Fibroblast of skin of left quadriceps (primary cell): ENCODE results near the gene INS.
"Not testable (repeated sequence)": the region's sequence is repeated elsewhere in the genome, so short reads cannot be mapped to it uniquely, and the experiment has no call there.

Source experiments
- DNase-seq, 2 experiments: peaks; one replicate each; pipeline ENCODE4 v3.0.0-alpha.2; 2013; ENCODE audit warnings: low read depth in 2 of 2

INS gene

GRCh38 chr11:2132874-2133240 is 28.2 kb downstream of the INS start:
- no peak for DNase-seq

- no peak for DNase-seq
Measured at GRCh38 chr11:2132246-2132645, 28.8 kb downstream of the INS start.

DNA sequence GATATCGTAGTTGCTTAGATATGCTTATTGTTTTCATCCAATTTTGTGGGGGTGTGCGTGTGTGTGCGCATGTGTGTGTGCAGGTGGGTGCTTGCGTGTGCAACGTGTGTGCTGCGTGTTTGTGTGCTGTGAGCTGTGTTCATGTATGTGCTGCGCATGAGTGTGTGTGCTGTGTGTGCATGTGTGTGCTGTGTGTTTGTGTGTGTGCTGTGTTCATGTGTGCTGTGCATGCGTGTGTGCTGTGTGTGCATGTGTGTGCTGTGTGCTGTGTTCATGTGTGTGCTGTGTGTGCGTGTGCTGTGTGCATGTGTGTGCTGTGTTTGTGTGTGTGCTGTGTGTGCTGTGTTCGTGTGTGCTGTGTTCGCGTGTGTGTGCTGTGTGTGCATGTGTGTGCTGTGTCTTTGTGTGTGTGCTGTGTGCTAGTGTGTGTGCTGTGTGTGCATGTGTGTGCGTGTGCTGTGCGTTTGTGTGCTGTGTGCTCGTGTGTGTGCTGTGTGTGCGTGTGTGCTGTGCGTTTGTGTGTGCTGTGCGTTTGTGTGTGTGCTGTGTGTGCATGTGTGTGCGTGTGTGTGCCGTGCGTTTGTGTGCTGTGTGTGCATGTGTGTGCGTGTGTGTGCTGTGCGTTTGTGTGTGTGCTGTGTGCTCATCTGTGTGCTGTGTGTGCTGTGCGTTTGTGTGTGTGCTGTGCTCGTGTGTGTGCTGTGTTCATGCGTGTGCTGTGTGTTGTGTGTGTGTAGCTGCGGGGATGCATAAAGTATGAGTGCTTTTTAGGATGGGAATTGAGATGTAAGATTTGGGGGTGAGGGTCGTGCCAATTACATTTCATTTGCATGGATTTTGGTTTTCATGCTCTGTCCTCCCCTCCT is 29.4 kb downstream of the INS start:
- DNase-seq: no peak

- DNase-seq: no peak
Measured at GRCh38 chr11:2130881-2131352, 30.1 kb downstream of the INS start.

DNA sequence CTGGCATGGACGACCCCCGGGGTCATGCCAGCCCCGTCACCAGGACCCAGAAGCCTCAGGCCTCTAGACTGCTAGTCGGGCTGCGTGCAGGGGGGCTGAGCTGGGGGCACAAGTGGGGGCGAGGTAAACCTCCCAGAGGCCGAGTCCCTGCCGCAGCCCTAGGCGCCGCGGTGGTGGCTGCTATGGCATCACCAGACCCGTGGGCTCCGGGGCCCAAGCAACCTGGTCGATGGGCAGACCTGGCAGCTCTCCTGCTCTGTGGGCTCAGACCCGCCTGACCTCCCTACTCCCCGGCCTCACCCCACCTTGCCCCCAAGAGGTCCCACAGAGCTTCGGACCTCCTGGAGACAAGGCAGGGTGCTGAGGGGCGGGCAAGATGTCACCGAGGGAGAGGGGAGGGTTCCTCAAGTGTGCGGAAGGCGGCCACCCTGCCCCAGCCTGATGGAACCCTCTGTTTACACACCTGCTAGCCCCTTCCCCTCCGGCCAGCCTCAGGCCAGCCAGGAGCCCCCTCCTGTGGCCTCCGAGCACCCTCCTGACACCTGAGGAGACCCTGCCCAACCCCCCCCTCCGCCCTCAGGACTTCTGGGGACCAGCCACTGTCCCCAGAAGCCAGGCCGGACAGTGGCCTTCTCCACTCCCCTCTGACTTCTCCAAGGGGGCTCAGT is 31.2 kb downstream of the INS start:
- DNase-seq: no peak

DNA sequence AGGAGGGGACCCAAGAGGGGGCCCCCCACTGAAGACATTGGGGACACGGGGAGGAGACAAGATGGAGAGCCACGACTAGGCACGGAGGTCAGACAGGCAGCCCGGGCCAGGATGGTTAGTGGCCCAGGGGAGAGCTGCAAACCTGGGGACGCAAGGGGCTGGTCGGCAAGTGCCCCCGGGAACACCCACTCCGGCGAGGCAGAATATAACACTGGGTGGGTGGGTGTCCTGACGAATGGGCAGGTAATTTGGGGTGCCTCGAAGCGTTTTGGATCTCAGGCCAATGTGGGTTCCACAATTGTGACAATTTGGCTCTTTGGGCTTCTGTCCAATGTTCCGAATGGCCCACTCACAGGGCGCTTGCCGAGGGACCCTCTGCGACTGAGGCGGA is 31.7 kb downstream of the INS start:
- no peak for DNase-seq

DNA sequence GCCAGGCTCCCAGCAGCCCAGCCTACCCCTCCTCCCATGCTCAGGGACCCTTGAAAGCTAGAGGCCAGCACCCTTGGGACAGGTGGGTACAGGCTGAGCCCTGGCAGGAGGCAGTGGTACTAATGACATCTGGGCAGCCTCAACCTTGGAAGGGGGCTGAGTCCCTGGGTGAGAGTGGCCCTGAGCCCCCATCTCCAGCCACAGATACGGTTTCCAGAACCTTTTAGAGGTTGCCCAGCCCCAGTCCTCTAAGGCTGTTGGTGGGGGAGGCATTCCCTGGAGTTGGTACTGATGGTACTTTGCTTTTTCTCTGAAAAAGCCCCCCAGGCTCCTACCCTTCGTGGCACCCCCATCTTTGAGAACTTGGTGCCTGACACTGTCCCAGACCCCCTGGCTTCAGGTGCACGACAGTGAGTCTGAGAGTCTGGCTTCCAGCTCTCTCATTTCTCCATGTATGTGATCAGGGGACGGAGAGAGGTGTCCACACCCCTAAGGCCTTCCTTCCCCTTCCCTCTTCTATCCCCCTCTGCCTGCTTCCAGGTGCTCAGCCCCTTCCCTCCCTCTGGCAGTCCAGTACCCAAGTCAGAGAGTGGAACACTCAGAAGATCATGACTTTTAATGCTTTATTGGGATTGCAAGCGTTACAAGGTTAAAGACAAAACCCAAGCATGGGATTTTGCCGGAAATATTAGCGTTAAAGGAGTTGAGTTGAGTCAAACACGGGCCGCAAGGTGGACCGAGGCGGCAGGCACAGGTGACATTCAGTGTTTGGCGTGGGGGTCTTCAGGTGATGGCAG is 32.3 kb downstream of the INS start:
- DNase-seq: no peak

- no peak for DNase-seq
Measured at GRCh38 chr11:2128130-2128510, 32.9 kb downstream of the INS start.

- DNase-seq: no peak
Measured at GRCh38 chr11:2127482-2128129, 33.4 kb downstream of the INS start.

DNA sequence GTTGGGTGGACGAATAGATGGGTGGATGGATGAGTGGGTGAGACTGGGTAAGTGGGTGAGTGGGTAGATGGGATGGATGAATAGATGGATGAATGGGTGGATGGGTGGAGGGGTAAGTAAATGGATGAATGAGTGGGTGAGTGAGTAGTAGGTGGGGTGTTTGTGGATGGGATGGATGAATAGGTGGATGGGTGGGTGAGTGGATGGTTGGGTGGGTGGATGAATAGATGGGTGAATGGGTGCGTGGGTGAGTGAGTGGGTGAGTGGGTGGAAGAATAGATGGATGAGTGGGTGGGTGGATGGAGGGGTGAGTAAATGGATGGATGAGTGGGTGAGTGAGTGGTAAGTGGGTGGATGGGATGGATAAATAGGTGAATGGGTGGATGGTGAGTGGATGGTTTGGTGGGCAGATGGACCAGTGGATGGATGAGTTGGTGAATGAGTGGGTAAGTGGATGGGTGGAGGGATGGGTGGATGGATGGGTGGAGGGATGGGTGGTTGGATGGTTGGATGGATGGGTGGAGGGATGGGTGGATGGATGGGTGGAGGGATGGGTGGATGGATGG is 34.4 kb downstream of the INS start:
- no peak for DNase-seq

DNA sequence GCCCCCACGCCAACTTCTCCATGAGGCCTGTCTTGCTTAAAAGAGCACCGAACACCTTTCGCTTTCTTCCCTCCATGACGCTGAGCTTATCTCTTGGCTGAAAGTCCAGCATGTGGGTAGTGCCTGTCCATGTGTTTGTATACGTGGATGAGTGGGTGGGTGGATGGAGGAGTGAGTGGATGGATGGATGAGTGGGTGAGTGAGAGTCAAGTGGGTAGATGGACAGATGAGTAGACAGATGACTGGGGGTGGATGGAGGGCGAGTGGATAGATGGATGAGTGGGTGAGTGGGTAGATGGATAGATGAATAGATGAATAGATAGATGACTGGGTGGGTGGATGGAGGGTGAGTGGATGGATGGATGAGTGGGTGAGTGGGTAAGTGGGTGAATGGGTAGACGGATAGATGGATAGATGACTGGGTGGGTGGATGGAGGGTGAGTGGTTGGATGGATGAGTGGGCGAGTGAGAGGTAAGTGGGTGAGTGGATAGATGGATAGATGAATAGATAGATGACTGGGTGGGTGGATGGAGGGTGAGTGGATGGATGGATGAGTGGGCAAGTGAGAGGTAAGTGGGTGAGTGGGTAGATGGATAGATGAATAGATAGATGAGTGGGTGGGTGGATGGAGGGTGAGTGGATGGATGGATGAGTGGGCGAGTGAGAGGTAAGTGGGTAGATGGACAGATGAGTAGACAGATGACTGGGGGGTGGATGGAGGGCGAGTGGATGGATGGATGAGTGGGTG is 36.1 kb downstream of the INS start:
- DNase-seq: not testable (repeated sequence)

DNA sequence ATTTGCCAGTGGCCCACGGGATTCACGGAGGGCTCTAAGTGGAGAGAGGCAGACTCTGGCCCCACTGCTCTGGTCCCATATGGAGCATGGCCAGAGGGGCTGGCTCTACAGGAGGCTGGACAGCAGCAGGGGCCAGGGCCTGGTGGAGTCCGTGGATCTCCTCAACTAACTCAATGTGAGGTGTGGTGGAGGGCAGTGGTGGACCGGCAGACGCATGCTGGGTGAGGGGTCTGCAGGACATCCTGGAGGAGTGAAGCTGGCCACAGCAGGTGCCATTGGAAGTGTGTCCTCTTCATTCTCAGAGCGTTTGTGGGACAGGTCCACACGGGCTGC is 37.4 kb downstream of the INS start:
- no peak for DNase-seq

DNA sequence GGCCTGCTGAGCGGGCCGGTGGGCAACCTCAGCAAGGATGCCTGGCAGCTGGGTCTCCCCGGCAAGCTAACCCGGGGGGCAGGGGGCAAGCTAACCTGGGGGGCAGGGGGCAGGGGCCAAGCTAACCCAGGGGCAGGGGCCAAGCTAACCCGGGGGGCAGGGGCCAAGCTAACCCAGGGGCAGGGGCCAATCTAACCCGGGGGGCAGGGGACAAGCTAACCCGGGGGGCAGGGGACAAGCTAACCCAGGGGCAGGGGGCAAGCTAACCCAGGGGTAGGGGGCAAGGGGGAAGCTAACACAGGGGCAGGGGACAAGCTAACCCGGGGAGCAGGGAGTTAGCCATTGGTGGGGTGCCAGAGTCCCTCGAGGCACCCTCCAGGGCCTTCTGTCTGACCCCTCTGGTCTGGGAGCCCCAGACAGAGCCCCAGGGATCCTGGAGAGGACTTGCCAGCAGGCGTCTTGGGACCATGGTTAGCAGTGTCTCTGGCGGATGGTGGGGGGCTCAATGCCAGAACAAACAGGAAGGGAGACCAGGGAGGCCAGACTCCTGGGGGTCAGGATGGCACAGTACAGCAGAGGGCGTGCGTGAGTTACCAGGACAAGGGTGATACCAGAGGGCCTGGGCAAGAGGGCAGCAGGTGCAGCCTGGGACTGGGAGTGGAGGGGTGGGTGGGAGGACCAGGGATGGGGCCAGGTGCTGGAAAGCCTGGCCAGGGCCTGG is 37.9 kb downstream of the INS start:
- no peak for DNase-seq

DNA sequence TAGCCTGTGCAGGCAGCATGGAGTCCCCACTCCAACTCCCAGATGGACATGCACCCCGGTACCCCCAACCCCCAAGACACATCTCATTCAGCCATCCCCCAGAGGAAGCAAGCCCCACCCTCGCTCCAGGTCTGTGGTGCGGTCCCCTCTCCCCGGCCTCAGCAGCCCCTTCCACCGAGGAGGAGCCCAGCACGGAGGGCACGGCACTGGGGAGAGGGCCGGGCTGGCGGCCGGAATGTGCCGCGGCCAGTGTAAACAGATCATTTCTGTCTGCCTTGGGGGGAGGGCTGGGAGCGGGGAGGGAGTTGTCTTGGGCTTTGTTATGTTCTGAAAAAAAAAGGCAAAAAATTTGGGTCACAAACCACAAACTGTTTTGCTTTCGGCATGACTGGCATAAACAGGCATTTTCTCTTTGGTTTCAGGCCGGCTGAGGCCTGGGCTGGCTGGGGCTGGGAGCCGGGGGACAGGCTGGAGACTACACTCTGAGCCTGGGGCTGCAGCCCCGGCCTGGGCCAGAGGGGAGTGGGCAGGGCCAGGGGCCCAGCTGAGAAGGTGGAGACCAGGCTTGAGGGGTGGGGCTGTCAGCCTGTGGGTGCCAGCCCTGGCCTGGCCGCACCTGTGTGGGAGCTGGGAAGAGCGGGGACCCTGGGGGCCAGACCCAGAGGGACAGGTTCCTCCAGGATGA is 38.6 kb downstream of the INS start:
- no peak for DNase-seq

GRCh38 chr11:2121227-2122130 is 39.5 kb downstream of the INS start:
- DNase-seq: no peak

- peak; percentile 34 to 50 for DNase-seq
Measured at GRCh38 chr11:2120359-2121100, 40.5 kb downstream of the INS start.

DNA sequence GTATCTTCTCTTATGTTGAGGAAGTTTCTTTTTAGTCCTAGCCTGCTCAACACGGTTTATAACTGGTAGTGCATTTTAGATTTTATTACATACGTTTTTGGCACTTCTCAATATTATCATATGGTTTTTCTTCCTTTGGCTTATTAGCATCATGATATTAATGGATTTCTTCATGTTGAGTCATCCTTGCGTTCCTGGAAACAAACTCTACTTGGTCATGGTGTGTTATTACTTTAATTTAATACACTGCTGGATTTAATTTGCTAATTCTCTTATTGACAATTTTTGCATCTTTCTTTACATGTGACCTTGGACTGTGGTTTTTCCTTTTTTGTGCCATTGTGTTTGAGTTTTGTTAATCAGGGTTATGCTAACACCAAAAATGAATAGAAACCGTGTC is 42.3 kb downstream of the INS start:
- DNase-seq: peak; percentile 29 to 31

GRCh38 chr11:2116680-2117079 is 44.3 kb downstream of the INS start:
- DNase-seq: no peak
